IPS-NIHi11 (cell line): Measurements from ENCODE around the gene ELOF1.
"Not testable (repeated sequence)": the region's sequence is repeated elsewhere in the genome, so short reads cannot be mapped to it uniquely, and the experiment has no call there.

Experiments used
- DNase-seq: peaks from one replicate; pipeline ENCODE4 v3.0.0; 2012; ENCODE audit warnings: mixed read lengths, low spot score

The ELOF1 gene

DNA sequence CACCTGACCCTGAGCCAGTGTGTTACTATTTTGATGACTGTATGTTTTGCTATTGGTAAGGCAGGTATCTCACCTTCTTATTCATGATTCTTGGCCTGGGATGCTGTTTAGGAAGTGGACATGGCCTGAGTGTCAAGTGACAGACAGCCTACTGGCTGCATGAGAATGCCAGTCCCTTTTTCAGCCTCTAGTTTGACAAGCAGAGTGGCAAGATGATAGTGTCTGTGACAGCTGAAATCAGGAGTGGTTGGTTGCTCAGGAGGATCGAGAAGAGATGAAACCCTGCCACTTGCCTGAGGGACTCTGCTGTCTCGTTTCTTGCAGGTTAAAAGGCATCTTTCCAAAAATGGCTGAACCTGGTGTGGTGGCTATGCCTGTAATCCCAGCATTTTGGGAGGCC is 7.1 kb upstream of the ELOF1 start:
- DNase-seq = no peak

DNA sequence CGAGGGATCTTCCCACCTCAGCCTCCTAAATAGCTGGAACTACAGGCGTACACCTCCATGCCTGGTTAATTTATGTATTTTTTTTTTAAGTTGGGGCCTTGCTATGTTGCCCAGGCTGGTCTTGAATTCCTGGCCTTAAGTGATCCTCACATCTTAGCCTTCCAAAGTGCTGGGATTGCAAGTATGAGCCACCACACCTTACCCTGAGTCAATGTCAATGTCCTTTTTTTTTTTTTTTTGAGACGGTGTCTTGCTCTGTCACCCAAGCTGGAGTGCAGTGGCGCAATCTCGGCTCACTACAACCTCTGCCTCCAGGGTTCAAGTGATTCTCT is 6.6 kb upstream of the ELOF1 start:
- DNase-seq = not testable (repeated sequence)

GRCh38 chr19:11564082-11564807 is 5.2 kb upstream of the ELOF1 start:
- not testable (repeated sequence) for DNase-seq

- no peak for DNase-seq
Observed at GRCh38 chr19:11563532-11563931, 4.5 kb upstream of the ELOF1 start.

- DNase-seq = peak; percentile 69
Observed at GRCh38 chr19:11560404-11561051, 1.5 kb upstream of the ELOF1 start.

- DNase-seq = no peak
Observed at GRCh38 chr19:11556634-11557420, 2.2 kb downstream of the ELOF1 start.

DNA sequence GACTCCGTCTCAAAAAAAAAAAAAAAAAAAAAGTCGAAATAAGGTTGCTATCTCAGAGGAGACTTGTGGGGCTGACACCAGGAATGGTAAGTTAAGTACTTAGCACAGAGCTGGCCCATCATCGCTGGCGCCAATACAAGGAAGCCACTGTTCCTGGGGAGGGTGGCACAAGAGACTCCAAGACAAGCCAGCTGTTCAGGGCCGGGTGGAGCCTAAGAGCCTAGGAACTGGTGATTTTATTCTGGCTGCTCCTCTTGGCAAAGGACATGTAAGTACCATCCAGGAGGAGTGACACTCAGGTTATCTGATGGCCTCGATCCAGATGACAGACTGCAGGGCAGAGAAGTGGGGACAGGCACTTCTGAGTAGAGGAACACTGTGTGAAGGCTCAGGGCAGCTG is 3.8 kb downstream of the ELOF1 start:
- no peak for DNase-seq

- no peak for DNase-seq
Observed at GRCh38 chr19:11554160-11554559, 4.9 kb downstream of the ELOF1 start.

GRCh38 chr19:11552666-11553372 is 6.2 kb downstream of the ELOF1 start:
- DNase-seq = no peak

DNA sequence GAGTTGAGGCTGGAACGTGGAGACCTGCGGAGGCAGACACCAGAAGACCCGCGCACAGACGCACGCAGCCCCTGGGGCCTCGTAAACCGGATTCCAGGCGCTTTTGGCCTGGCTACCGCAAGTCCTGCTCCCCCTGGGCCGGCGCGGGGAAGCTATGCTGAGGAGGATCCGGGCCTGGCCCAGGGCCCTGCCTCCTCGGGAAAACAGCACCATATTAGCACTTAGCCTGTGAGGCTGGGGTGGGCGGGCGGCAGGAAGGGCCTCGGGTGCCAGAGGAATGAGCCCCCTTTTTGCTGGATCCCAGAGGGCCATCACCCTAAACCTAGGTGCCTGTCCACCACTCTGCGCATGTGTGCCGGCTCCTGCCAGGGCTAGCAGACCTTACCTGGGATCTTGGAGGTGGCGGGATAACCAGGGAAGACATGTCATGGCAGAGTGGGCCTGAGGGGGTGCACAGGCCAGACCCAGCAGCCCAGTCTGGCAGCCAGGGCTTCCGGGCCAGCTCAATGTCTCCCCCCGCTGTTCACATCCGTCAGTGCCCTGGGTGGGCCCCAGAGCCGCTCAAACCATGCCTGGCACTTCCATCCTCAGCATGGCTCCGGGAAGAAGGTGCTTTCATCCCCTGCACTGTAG is 7.3 kb downstream of the ELOF1 start:
- DNase-seq = peak; percentile 85

GRCh38 chr19:11550265-11550664 is 8.8 kb downstream of the ELOF1 start:
- no peak for DNase-seq

DNA sequence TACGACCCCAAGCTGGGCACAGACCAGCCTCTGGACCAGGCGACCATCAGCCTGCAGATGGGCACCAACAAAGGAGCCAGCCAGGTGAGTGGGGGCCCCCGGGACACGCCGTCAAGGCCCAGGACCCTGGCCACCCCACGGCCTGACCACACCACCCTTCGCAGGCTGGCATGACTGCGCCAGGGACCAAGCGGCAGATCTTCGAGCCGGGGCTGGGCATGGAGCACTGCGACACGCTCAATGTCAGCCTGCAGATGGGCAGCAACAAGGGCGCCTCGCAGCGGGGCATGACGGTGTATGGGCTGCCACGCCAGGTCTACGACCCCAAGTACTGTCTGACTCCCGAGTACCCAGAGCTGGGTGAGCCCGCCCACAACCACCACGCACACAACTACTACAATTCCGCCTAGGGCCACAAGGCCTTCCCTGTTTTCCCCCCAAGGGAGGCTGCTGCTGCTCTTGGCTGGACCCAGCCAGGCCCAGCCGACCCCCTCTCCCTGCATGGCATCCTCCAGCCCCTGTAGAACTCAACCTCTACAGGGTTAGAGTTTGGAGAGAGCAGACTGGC is 9.6 kb downstream of the ELOF1 start:
- no peak for DNase-seq

- DNase-seq = no peak
Observed at GRCh38 chr19:11547929-11548700, 10.9 kb downstream of the ELOF1 start.

- no peak for DNase-seq
Observed at GRCh38 chr19:11541238-11541637, 17.8 kb downstream of the ELOF1 start.

- no peak for DNase-seq
Observed at GRCh38 chr19:11540645-11541044, 18.4 kb downstream of the ELOF1 start.

DNA sequence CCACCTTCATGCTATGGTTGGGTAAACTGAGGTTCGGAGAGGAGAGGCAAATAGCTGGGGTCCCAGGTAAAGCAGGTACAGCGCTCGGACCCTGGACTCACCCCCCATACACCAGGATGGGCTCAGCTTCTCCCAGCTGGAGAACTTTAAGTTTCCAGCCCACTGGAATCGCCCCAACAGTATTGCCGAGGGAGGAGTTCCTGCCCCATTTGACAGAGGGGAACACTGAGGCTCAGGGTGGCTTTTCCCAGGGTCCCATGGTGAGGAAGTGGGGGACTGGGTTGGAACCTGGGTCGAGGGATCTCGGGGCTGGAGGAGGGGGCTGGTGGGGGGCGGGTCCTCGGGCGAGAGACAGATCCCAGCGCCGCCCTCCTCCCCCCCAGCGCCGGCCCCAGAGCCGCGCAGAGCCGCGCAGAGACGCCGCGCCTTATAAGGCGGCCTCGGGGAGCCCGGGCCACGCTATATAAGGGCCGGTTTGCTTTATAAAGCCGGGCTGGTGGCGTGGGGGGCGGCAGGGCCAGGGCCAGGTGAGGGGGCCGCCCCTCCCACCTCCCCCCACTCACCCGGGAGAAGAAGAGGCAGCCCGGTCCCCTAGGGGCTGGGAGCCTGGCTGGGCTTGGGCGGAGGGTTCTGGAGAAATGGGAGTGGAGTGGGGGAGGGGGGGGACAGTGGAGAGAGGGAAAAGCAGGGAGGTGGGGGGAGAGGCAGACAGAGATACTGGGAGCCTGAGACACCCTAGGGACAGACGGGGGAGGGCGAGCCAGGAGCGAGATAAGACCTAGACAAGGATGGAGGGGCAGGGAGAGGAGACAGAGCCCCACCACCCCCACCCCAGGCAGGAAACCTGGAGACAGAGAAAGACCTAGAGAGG is 19.3 kb downstream of the ELOF1 start:
- peak; percentile 80 for DNase-seq

- peak; percentile 85 for DNase-seq
Observed at GRCh38 chr19:11538232-11539036, 20.6 kb downstream of the ELOF1 start, which contains the start of gene CNN1. Gene CNN1, plus strand, starts transcription at chr19:11538851. Its CDS starts 77 bp downstream, at chr19:11538928.

GRCh38 chr19:11535792-11536595 is 23.0 kb downstream of the ELOF1 start:
- DNase-seq = peak; percentile 91
